K562 (cell line): Measurements from ENCODE around the gene MESP1. TPM values are rescaled to one million over a fixed set of nuclear protein-coding genes. Genes with fewer than 3 reads are reported as not detected.
A peak's percentile ranks its signal among the peaks of the same experiment; 100 is the strongest.

Experiments
- ATAC-seq: fragments of 200-7000 bp; cut with Tn5 transposase; 3 replicates; pipeline ENCODE4 v1.9.1; 2020; ENCODE audit warnings: moderate library complexity
- BruUV-seq: library from RNA; stranded (reverse); fragments of 400-500 nt; replicated peaks from 2 replicates; lab custom pipeline; 2021; lab: Mats Ljungman, UMichigan
- CTCF ChIA-PET: fragments of 300-600 bp; formaldehyde crosslinking; extraction: SDS; loops from one replicate; lab custom pipeline; 2021; ENCODE audit warnings: low intra/inter-chr PET ratio; lab: Yijun Ruan, JAX
- POLR2A ChIA-PET: fragments of 300-600, 350-650 bp; sonication (Branson Sonifier 250); formaldehyde crosslinking; extraction: SDS; loops from one replicate; lab custom pipeline; 2021; ENCODE audit warnings: antibody characterized with exemption, inconsistent platforms; lab: Yijun Ruan, JAX
- DNase-seq, 4 experiments: peaks; one replicate each; pipeline versions ENCODE4 v3.0.0 to v3.0.0-alpha.2; 2011 to 2018; ENCODE audit warnings: low spot score in 3 of 4, mixed read lengths in 3 of 4; ENCODE audit errors: extremely low read depth in 1 of 4
- FAIRE-seq: peaks from 2 replicates; lab custom pipeline; 2011; peaks lifted over from hg19 to GRCh38; lab: Jason Lieb, UNC
- H2AFZ ChIP-seq: 2 replicates; pipeline ENCODE4 v1.6.0; 2011; ENCODE audit warnings: low read depth, low read length, control low read depth, inconsistent platforms
- H3K27ac ChIP-seq: fragments of 200-600 bp; 3 replicates; pipeline ENCODE4 v1.8.0; 2011; ENCODE audit warnings: low read depth, mild to moderate bottlenecking, control low read depth, inconsistent platforms, low read length, moderate library complexity, mixed read lengths; ENCODE audit errors: extremely low read depth
- H3K27me3 ChIP-seq, 2 experiments: fragments of 300-600 bp in 1 of 2; 2 replicates in 1 of 2; 3 replicates in 1 of 2; pipeline versions ENCODE4 v1.6.0 to v1.8.0; 2011; ENCODE audit warnings: inconsistent platforms in 2 of 2, low read length in 2 of 2, mild to moderate bottlenecking in 1 of 2, mixed read lengths in 1 of 2, moderate library complexity in 1 of 2; ENCODE audit not compliant: control insufficient read depth in 2 of 2, insufficient read depth in 2 of 2
- H3K36me3 ChIP-seq: fragments of 300-600 bp; 3 replicates; pipeline ENCODE4 v1.8.0; 2011; ENCODE audit warnings: mild to moderate bottlenecking, low read length, inconsistent platforms; ENCODE audit not compliant: control insufficient read depth, insufficient read depth
- H3K4me1 ChIP-seq, 2 experiments: fragments of 200-600 bp in 1 of 2; replicated peaks in 1 of 2; 2 replicates in 1 of 2; 3 replicates in 1 of 2; pipeline versions ENCODE4 v1.5.1 to v1.8.0; 2011; ENCODE audit warnings: inconsistent platforms in 2 of 2, low read length in 2 of 2, mild to moderate bottlenecking in 1 of 2, mixed read lengths in 1 of 2, moderate library complexity in 1 of 2; ENCODE audit not compliant: control insufficient read depth in 2 of 2, insufficient read depth in 2 of 2
- H3K4me2 ChIP-seq: 2 replicates; pipeline ENCODE4 v1.6.1; 2011; ENCODE audit warnings: low read length, control low read depth, inconsistent platforms, mixed read lengths; ENCODE audit not compliant: insufficient read depth
- H3K4me3 ChIP-seq: fragments of 200-600 bp; sonication (generic), shearing (Covaris generic); 2 replicates; pipeline ENCODE4 v1.5.1; 2016; ENCODE audit warnings: control low read depth, inconsistent platforms
- H3K79me2 ChIP-seq: fragments of 200-600 bp; 3 replicates; pipeline ENCODE4 v1.8.0; 2011; ENCODE audit warnings: low read length, inconsistent platforms; ENCODE audit not compliant: control insufficient read depth, insufficient read depth
- H3K9ac ChIP-seq, 2 experiments: 2 replicates each; pipeline versions ENCODE4 v1.6.0 to v1.6.1; 2011; ENCODE audit warnings: low read depth in 2 of 2, low read length in 2 of 2, control low read depth in 1 of 2, inconsistent platforms in 1 of 2, mild to moderate bottlenecking in 1 of 2, mixed read lengths in 1 of 2; ENCODE audit not compliant: insufficient read depth in 1 of 2
- H3K9me1 ChIP-seq: one replicate; pipeline ENCODE4 v1.6.0; 2011; ENCODE audit warnings: inconsistent platforms, mild to moderate bottlenecking, low read length, moderate library complexity; ENCODE audit not compliant: control insufficient read depth, insufficient read depth
- H3K9me3 ChIP-seq: replicated peaks from 2 replicates; pipeline ENCODE4 v1.5.1; 2011; ENCODE audit warnings: low read depth, low read length, inconsistent platforms; ENCODE audit not compliant: control insufficient read depth, insufficient read depth
- H4K20me1 ChIP-seq: replicated peaks from 2 replicates; pipeline ENCODE4 v1.6.1; 2011; ENCODE audit warnings: low read length, inconsistent platforms, mixed read lengths; ENCODE audit not compliant: control insufficient read depth, insufficient read depth
- ESRRA ChIP-seq: fragments of 450-650 bp; IDR thresholded peaks from 2 replicates; pipeline ENCODE4 v1.6.1; 2014; ENCODE audit warnings: low read depth, mild to moderate bottlenecking, moderate library complexity, borderline replicate concordance
- FOXJ2 ChIP-seq: fragments of 200-800 bp; sonication (Bioruptor generic); IDR thresholded peaks from 2 replicates; pipeline ENCODE4 v1.6.1; 2016; ENCODE audit warnings: missing genetic modification characterization, missing compliant biosample characterization
- HBP1 ChIP-seq: fragments of 450-650 bp; formaldehyde crosslinking; IDR thresholded peaks from 2 replicates; pipeline ENCODE4 v1.4.0; 2022; ENCODE audit warnings: missing genetic modification characterization
- HNRNPUL1 ChIP-seq: fragments of 200-400 bp; formaldehyde crosslinking; IDR thresholded peaks from 2 replicates; pipeline ENCODE4 v1.6.1; 2017; ENCODE audit warnings: low read length
- MEF2A ChIP-seq: IDR thresholded peaks from 2 replicates; pipeline ENCODE4 v1.6.1; 2011; ENCODE audit warnings: low read depth, mild to moderate bottlenecking, low read length, moderate library complexity; ENCODE audit not compliant: control insufficient read depth
- NKRF ChIP-seq: fragments of 450-650 bp; IDR thresholded peaks from 2 replicates; pipeline ENCODE4 v1.6.1; 2016; ENCODE audit warnings: borderline replicate concordance
- RBM25 ChIP-seq: fragments of 200-400 bp; formaldehyde crosslinking; IDR thresholded peaks from 2 replicates; pipeline ENCODE4 v1.6.1; 2018; ENCODE audit warnings: low read length, low read depth, moderate library complexity; ENCODE audit not compliant: severe bottlenecking
- ZNF146 ChIP-seq: IDR thresholded peaks from one replicate; pipeline ENCODE4 v1.6.1; 2018; ENCODE audit warnings: missing compliant biosample characterization; ENCODE audit not compliant: unreplicated experiment
- ZNF224 ChIP-seq: sonication (generic); formaldehyde crosslinking; IDR thresholded peaks from 2 replicates; pipeline ENCODE4 v1.8.0; 2022; ENCODE audit warnings: mild to moderate bottlenecking, missing genetic modification reagents
- WGBS: fragments of 100-300 bp; shearing (Covaris generic); methylation state at CpG from one replicate; pipeline ENCODE4 v1.1.6; 2016; ENCODE audit warnings: low coverage, mixed read lengths; ENCODE audit not compliant: insufficient coverage; ENCODE audit errors: missing lambda C conversion rate; 5-methylcytosine and 5-hydroxymethylcytosine counted together
- in situ Hi-C: fragments of 300-500 bp; cut with MboI; formaldehyde crosslinking; loops from 4 replicates; pipeline ENCODE4 v1.15.0; 2018; ENCODE audit warnings: inconsistent platforms, mixed read lengths
- intact Hi-C: fragments of 100-400 bp; cut with micrococcal nuclease; formaldehyde crosslinking; loops from 2 replicates; pipeline ENCODE4 v1.14.2; 2022
- polyA plus RNA-seq, 8 experiments: library from polyadenylated mRNA; depleted of rRNA in 4 of 8; stranded (reverse) in 5 of 8; unstranded in 3 of 8; fragments of >200 nt; fragmentation: Nextera tagmentation in 2 of 8; fragmentation: Illumina TruSeq in 1 of 8; extraction: Ambion mirVana in 2 of 8; extraction: Trizol in 1 of 8; gene quantifications; 2 replicates each; pipeline versions ENCODE4 v1.2.1 to v1.2.3, GENCODE V29; 2011 to 2014; ENCODE audit warnings: inconsistent platforms in 1 of 8, missing spikeins in 1 of 8
- total RNA-seq, 7 experiments: library from RNA; depleted of rRNA in 6 of 7; stranded (reverse); fragments of >200 nt in 6 of 7; fragmentation: Illumina TruSeq in 2 of 7; extraction: Trizol in 2 of 7; gene quantifications; 2 replicates each; pipeline versions ENCODE4 v1.2.1 to v1.2.3, GENCODE V29; 2011 to 2021; ENCODE audit warnings: low replicate concordance in 1 of 7
- TF ChIP-seq, protein P1 (sequence below): sonication (generic); formaldehyde crosslinking; IDR thresholded peaks from 2 replicates; pipeline ENCODE4 v1.8.0; 2022; ENCODE audit warnings: missing genetic modification reagents, mild to moderate bottlenecking, borderline replicate concordance
- TF ChIP-seq, protein P2 (sequence below): sonication (generic); formaldehyde crosslinking; IDR thresholded peaks from 2 replicates; pipeline ENCODE4 v1.9.0; 2022; ENCODE audit warnings: mild to moderate bottlenecking, missing genetic modification reagents

MESP1 gene
- total and polyA plus RNA-seq, 9 of the 15 experiments (the other 6 are each of a cell fraction or from before 2014, with no cell fraction given), result 0.14 to 1.1 (median 0.36) TPM; not detected in 4

DNA sequence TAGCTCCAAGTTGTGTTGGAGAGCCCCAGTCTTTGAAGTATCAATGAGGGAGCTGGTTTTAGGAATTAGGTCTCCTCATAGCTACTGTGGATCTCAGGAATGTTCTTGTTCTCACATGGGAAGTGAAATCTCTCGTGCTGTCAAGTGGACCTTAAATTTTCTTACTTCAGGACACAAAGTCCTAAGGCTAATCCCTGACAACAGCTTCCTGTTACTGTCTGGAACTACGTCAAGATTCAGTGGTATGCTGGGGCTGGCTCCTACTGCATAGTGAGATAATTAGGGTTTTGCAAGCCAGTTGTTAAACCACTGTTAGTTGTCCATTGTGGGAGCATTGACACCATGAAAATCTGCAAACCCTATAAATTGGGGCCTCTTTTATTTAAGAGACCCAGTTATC lies 22.8 kb downstream of the MESP1 start (continued):
- TF ChIP-seq, protein P1, sequence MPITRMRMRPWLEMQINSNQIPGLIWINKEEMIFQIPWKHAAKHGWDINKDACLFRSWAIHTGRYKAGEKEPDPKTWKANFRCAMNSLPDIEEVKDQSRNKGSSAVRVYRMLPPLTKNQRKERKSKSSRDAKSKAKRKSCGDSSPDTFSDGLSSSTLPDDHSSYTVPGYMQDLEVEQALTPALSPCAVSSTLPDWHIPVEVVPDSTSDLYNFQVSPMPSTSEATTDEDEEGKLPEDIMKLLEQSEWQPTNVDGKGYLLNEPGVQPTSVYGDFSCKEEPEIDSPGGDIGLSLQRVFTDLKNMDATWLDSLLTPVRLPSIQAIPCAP, result no peak

DNA sequence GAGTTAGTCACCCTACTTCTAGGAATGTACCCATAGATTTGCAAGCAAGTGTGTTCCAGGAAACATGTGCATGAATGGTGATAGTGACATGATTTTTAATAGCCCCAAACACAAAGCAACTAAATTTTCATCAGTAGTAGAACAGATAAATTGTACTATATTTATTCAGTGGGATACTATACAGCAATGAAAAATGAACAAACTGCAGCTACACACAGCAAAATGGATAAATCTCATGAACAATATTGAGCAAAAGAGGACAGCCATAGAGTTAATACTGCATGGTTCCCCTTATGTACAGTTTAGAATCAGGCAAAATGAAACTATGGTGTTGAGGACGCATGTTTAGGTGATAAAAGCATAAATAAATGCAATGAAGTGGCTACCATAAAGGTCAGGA lies 26.0 kb downstream of the MESP1 start:
- H3K27ac ChIP-seq, result no peak overlapping the region
- no peaks in the 10 kb centered on the region for H3K36me3 ChIP-seq
- in situ Hi-C loops, result no loop called here
- ATAC-seq (no peak), DNase-seq (no peak), FAIRE-seq (no peak)
- no peak overlapping the region for H3K4me3 ChIP-seq
- H3K4me2 ChIP-seq, result no peak overlapping the region
- H4K20me1 ChIP-seq, result no peaks in the 10 kb centered on the region
- no peaks in the 10 kb centered on the region for H3K79me2 ChIP-seq
- peaks cover 4% of the 10 kb centered on the region; the same call in 1 of the 2 replicates for H3K9me3 ChIP-seq
- H3K27me3 ChIP-seq, result peaks cover 7 to 43% of the 10 kb centered on the region in 2 experiments
- TF ChIP-seq NKRF (no peak), ZNF146 (CRISPR knock-in tag) (peak; percentile 86), RBM25 (peak; percentile 44), MEF2A (no peak), ZNF224 (CRISPR knock-in tag) (no peak), FOXJ2 (tag) (no peak), HBP1 (no peak), HNRNPUL1 (no peak), ESRRA (no peak)
- TF ChIP-seq, protein P2, sequence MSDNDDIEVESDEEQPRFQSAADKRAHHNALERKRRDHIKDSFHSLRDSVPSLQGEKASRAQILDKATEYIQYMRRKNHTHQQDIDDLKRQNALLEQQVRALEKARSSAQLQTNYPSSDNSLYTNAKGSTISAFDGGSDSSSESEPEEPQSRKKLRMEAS (CRISPR knock-in tag), result no peak
- H2AFZ ChIP-seq, result no peak overlapping the region
- ChIA-PET POLR2A (no interaction called here), CTCF (no interaction called here)
- intact Hi-C loops, result no loop called here
- H3K9ac ChIP-seq, result no peak overlapping the region
- no peaks in the 10 kb centered on the region for H3K4me1 ChIP-seq
- WGBS, result 5% methylated on average over 1 of the region's 1 CpG
- no TSS peak for BruUV-seq
- H3K9me1 ChIP-seq, result no peaks in the 10 kb centered on the region
